ENCODE measurements around the gene TPBGL.

GRCh38 chr11:75261902-75262361 lies 21.4 kb downstream of the TPBGL start:
- no peak for TF ChIP-seq NFIC (IDR thresholded peaks at IDR 0.05)
- TF ChIP-seq FOXM1 (IDR thresholded peaks at IDR 0.05; ENCODE audit: borderline replicate concordance, low read depth), result no peak
- TF ChIP-seq CEBPB (IDR thresholded peaks at IDR 0.05), result no peak
- TF ChIP-seq EP300 (IDR thresholded peaks at IDR 0.05; ENCODE audit: borderline replicate concordance), result no peak

Measured in Ishikawa (cell line).